Hepatocyte (in vitro differentiated cells): ENCODE results near the gene PPA2. TPM values are rescaled to one million over a fixed set of nuclear protein-coding genes. Genes with fewer than 3 reads are reported as not detected.

Source experiments
- DNase-seq: peaks from one replicate; pipeline ENCODE4 v3.0.0-alpha.2; 2016; ENCODE audit warnings: low spot score
- H2AFZ ChIP-seq: fragments of 200-600 bp; sonication (generic); 2 replicates; pipeline ENCODE4 v1.6.0; 2016; ENCODE audit warnings: antibody characterized with exemption, mild to moderate bottlenecking
- H3K27ac ChIP-seq: fragments of 200-600 bp; sonication (generic); 2 replicates; pipeline ENCODE4 v1.5.1; 2016; ENCODE audit warnings: mild to moderate bottlenecking
- H3K27me3 ChIP-seq: fragments of 200-600 bp; sonication (generic); 2 replicates; pipeline ENCODE4 v1.6.1; 2016
- H3K36me3 ChIP-seq: fragments of 200-600 bp; sonication (generic); replicated peaks from 2 replicates; pipeline ENCODE4 v1.5.1; 2016; ENCODE audit warnings: low read depth; ENCODE audit not compliant: insufficient read depth
- H3K4me1 ChIP-seq: fragments of 200-600 bp; sonication (generic); 2 replicates; pipeline ENCODE4 v1.5.1; 2016; ENCODE audit warnings: mild to moderate bottlenecking, moderate library complexity; ENCODE audit not compliant: insufficient read depth
- H3K4me2 ChIP-seq: fragments of 200-600 bp; sonication (generic); 2 replicates; pipeline ENCODE4 v1.6.0; 2016
- H3K4me3 ChIP-seq: fragments of 200-600 bp; sonication (generic); 2 replicates; pipeline ENCODE4 v1.5.1; 2016; ENCODE audit warnings: mild to moderate bottlenecking
- H3K79me2 ChIP-seq: fragments of 200-600 bp; sonication (generic); 2 replicates; pipeline ENCODE4 v1.6.0; 2017; ENCODE audit warnings: mild to moderate bottlenecking
- H3K9me2 ChIP-seq: fragments of 200-600 bp; sonication (generic); replicated peaks from 2 replicates; pipeline ENCODE4 v1.6.0; 2017; ENCODE audit warnings: mild to moderate bottlenecking; ENCODE audit not compliant: insufficient read depth
- H3K9me3 ChIP-seq: fragments of 200-600 bp; sonication (generic); 2 replicates; pipeline ENCODE4 v1.5.1; 2016; ENCODE audit warnings: low read depth, mild to moderate bottlenecking
- H4K20me1 ChIP-seq: fragments of 200-600 bp; sonication (generic); 2 replicates; pipeline ENCODE4 v1.6.0; 2016; ENCODE audit warnings: mild to moderate bottlenecking; ENCODE audit not compliant: insufficient read depth, poor library complexity, severe bottlenecking
- EZH2 ChIP-seq: fragments of 200-600 bp; sonication (generic); IDR thresholded peaks from 2 replicates; pipeline ENCODE4 v1.6.1; 2016; ENCODE audit warnings: antibody characterized with exemption, mild to moderate bottlenecking, borderline replicate concordance
- EZH2phosphoT487 ChIP-seq: fragments of 200-600 bp; sonication (generic); IDR thresholded peaks from one replicate; pipeline ENCODE4 v1.6.1; 2018; ENCODE audit warnings: antibody characterized with exemption, mild to moderate bottlenecking, low read depth, moderate library complexity; ENCODE audit not compliant: unreplicated experiment, severe bottlenecking
- WGBS: methylation state at CpG from one replicate; pipeline ENCODE4 v1.1.6; 2016; ENCODE audit warnings: low lambda C conversion rate; ENCODE audit errors: missing lambda C conversion rate; 5-methylcytosine and 5-hydroxymethylcytosine counted together
- polyA plus RNA-seq: library from polyadenylated mRNA; unstranded; fragments of >200 nt; fragmentation: Nextera tagmentation; extraction: Ambion mirVana; gene quantifications from 2 replicates; pipeline ENCODE4 v1.2.1, GENCODE V29; 2016
- total RNA-seq: library from RNA; depleted of rRNA; stranded (reverse); fragments of >200 nt; gene quantifications from 2 replicates; pipeline ENCODE4 v1.2.3, GENCODE V29; 2014
- TF ChIP-seq, protein P1 (sequence below): fragments of 200-600 bp; sonication (generic); IDR thresholded peaks from 2 replicates; pipeline ENCODE4 v1.5.1; 2016; ENCODE audit warnings: antibody characterized with exemption, mild to moderate bottlenecking; ENCODE audit not compliant: poor library complexity

The PPA2 gene
- total and polyA plus RNA-seq, 2 experiments from 2014 or later: 102 to 122 TPM

DNA sequence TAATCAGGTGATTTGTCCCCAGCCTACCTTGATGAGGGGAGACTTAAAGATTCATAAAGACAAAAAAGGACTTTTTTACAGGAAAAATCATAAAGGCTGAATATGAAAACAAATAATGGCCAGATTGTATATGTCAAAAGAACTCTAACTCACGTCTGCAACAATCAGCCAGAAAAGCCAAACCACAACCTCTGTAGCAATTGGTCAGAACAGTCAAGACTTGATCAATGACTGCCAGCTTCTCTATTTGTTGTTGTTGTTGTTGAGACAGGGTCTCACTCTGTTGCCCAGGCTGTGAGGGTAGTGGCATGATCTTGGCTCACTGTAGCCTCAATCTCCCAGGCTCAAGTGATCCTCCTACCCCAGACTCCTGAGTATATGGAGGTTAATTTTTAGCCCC lies 35.9 kb upstream of the PPA2 start:
- H3K9me2 ChIP-seq: no peaks in the 10 kb centered on the region
- H3K27ac ChIP-seq: no peak overlapping the region
- no peak overlapping the region for H3K4me3 ChIP-seq
- H3K4me1 ChIP-seq: no peaks in the 10 kb centered on the region
- no peaks in the 10 kb centered on the region for H4K20me1 ChIP-seq
- H3K27me3 ChIP-seq: no peaks in the 10 kb centered on the region
- DNase-seq: no peak
- no peak overlapping the region for H3K4me2 ChIP-seq
- WGBS: 77% methylated on average over 1 of the region's 1 CpG
- no peaks in the 10 kb centered on the region for H3K9me3 ChIP-seq
- TF ChIP-seq EZH2phosphoT487 (no peak), EZH2 (no peak)
- TF ChIP-seq, protein P1, sequence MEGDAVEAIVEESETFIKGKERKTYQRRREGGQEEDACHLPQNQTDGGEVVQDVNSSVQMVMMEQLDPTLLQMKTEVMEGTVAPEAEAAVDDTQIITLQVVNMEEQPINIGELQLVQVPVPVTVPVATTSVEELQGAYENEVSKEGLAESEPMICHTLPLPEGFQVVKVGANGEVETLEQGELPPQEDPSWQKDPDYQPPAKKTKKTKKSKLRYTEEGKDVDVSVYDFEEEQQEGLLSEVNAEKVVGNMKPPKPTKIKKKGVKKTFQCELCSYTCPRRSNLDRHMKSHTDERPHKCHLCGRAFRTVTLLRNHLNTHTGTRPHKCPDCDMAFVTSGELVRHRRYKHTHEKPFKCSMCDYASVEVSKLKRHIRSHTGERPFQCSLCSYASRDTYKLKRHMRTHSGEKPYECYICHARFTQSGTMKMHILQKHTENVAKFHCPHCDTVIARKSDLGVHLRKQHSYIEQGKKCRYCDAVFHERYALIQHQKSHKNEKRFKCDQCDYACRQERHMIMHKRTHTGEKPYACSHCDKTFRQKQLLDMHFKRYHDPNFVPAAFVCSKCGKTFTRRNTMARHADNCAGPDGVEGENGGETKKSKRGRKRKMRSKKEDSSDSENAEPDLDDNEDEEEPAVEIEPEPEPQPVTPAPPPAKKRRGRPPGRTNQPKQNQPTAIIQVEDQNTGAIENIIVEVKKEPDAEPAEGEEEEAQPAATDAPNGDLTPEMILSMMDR: no peak
- H3K79me2 ChIP-seq: no peaks in the 10 kb centered on the region
- no peaks in the 10 kb centered on the region for H3K36me3 ChIP-seq
- H2AFZ ChIP-seq: no peak overlapping the region

DNA sequence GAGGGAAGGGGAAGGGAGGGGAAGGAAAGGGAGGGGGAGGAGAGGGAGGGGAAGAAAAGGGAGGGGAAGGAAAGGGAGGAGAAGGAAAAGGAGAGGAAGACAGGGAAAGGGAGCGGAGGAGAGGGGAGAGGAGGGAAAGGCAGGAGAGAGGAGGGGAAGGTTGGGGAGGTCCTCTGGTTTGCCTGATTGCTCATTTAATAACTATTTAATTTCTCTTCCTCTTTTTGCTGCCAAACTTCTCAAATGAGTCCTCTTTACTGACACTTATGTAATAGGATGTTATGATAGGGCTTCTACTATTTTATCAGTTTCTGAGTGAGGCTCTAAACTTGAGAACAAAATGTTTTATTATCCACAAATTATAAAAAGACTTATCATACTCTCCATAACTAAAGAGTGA lies 35.4 kb upstream of the PPA2 start:
- no peak for DNase-seq
- H3K4me3 ChIP-seq: no peak overlapping the region
- H3K79me2 ChIP-seq: no peaks in the 10 kb centered on the region
- no peak overlapping the region for H3K4me2 ChIP-seq
- WGBS: no CpG with 5 or more reads among the region's 1 CpG
- no peaks in the 10 kb centered on the region for H3K27me3 ChIP-seq
- no peaks in the 10 kb centered on the region for H3K9me3 ChIP-seq
- H3K36me3 ChIP-seq: no peaks in the 10 kb centered on the region
- no peak for TF ChIP-seq EZH2
- no peak for TF ChIP-seq EZH2phosphoT487
- TF ChIP-seq, protein P1: no peak
- no peaks in the 10 kb centered on the region for H4K20me1 ChIP-seq
- H2AFZ ChIP-seq: no peak overlapping the region
- no peaks in the 10 kb centered on the region for H3K4me1 ChIP-seq
- no peak overlapping the region for H3K27ac ChIP-seq
- no peaks in the 10 kb centered on the region for H3K9me2 ChIP-seq

DNA sequence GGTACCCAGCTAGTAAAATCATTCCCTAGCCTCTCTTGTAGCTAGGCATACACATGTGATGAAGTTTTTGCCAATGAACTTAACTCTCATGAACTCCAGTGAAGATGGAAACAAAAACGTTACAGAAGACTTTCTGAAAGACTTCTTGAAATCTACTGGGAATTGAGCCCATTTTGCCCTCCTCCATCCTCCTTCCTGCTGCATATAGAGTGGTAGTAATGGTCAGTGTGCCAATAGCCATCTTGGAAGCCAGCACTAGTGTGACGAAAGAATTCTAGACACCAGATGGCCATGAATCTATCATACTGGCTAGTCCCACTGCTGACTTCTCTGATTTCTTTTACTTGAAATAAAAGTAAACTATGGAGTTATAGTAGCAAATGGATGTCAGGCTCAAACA lies 30.9 kb upstream of the PPA2 start:
- whole genome bisulfite sequencing: 75% methylated on average over 2 of the region's 2 CpGs
- no peak overlapping the region for H3K27ac ChIP-seq
- DNase-seq: no peak
- no peaks in the 10 kb centered on the region for H3K9me2 ChIP-seq
- no peaks in the 10 kb centered on the region for H3K36me3 ChIP-seq
- no peak overlapping the region for H2AFZ ChIP-seq
- H3K9me3 ChIP-seq: no peaks in the 10 kb centered on the region
- H3K4me1 ChIP-seq: no peaks in the 10 kb centered on the region
- TF ChIP-seq, protein P1: no peak
- TF ChIP-seq EZH2phosphoT487 (no peak), EZH2 (no peak)
- no peaks in the 10 kb centered on the region for H3K27me3 ChIP-seq
- H3K4me3 ChIP-seq: no peak overlapping the region
- H3K4me2 ChIP-seq: no peak overlapping the region
- no peaks in the 10 kb centered on the region for H3K79me2 ChIP-seq
- H4K20me1 ChIP-seq: no peaks in the 10 kb centered on the region

DNA sequence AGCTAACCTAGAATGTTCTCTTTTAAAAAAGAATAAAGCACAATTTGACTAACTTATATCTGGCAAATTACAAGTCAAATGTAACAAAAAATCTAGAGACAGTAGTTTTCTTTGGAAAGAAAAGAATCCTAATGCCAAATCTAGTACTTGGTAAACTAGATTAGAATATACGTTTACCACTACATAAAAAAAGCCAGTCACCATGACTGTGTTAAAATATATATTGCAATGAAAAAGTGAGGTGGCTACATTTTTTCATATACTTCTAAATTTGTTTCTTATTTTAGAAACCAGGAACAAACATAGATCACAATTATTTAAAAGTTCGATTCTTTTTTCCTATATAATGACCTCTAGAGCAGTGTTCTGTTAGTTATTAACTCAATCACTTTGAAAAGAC lies 29.6 kb upstream of the PPA2 start:
- Histone ChIP-seq H3K9me3 (no peaks in the 10 kb centered on the region), H3K79me2 (no peaks in the 10 kb centered on the region), H3K36me3 (no peaks in the 10 kb centered on the region), H3K4me2 (no peak overlapping the region), H3K9me2 (no peaks in the 10 kb centered on the region), H3K4me3 (no peak overlapping the region), H3K27me3 (no peaks in the 10 kb centered on the region), H4K20me1 (no peaks in the 10 kb centered on the region), H3K27ac (no peak overlapping the region), H2AFZ (no peak overlapping the region), H3K4me1 (no peaks in the 10 kb centered on the region)
- TF ChIP-seq, protein P1: no peak
- TF ChIP-seq EZH2: no peak
- no peak for TF ChIP-seq EZH2phosphoT487
- WGBS: 94% methylated on average over 2 of the region's 2 CpGs
- no peak for DNase-seq
